Skeletal muscle tissue (tissue), 4 donors: ENCODE results near the gene S100A13. TPM values are rescaled to one million over a fixed set of nuclear protein-coding genes. Genes with fewer than 3 reads are reported as not detected.
A peak's percentile ranks its signal among the peaks of the same experiment; 100 is the strongest.
"Not testable (repeated sequence)": the region's sequence is repeated elsewhere in the genome, so short reads cannot be mapped to it uniquely, and the experiment has no call there.

Experiments
- H3K27ac ChIP-seq: one replicate; pipeline ENCODE4 v1.7.0; 2013; ENCODE audit warnings: mild to moderate bottlenecking, low read depth, low read length, inconsistent platforms
- H3K27me3 ChIP-seq, 3 donors: one replicate each; pipeline ENCODE4 v1.7.0; 2013; ENCODE audit warnings: low read length in 3 of 3; ENCODE audit not compliant: control insufficient read depth in 3 of 3, insufficient read depth in 3 of 3
- H3K36me3 ChIP-seq, 3 donors: one replicate each; pipeline ENCODE4 v1.7.0; 2013; ENCODE audit warnings: low read length in 3 of 3; ENCODE audit not compliant: control insufficient read depth in 3 of 3, insufficient read depth in 3 of 3
- H3K4me1 ChIP-seq, 3 donors: one replicate each; pipeline ENCODE4 v1.7.0; 2013; ENCODE audit warnings: low read length in 3 of 3, mild to moderate bottlenecking in 3 of 3; ENCODE audit not compliant: control insufficient read depth in 3 of 3, insufficient read depth in 3 of 3
- H3K4me3 ChIP-seq, 3 donors: one replicate each; pipeline ENCODE4 v1.7.0; 2013; ENCODE audit warnings: low read length in 3 of 3
- H3K9ac ChIP-seq, 3 donors: one replicate each; pipeline ENCODE4 v1.7.0; 2013; ENCODE audit warnings: low read length in 3 of 3, mild to moderate bottlenecking in 3 of 3, moderate library complexity in 2 of 3, low read depth in 1 of 3
- H3K9me3 ChIP-seq, 3 donors: one replicate each; pipeline ENCODE4 v1.7.0; 2013; ENCODE audit warnings: low read length in 3 of 3; ENCODE audit not compliant: control insufficient read depth in 3 of 3
- total RNA-seq: library from RNA; depleted of rRNA; stranded (reverse); fragments of >200 nt; gene quantifications from one replicate; pipeline ENCODE4 v1.2.3, GENCODE V29; 2014
- donor health status: Osteomylitis.

The S100A13 gene
- total RNA-seq, 1 donor from 2014 or later, result 55.3 TPM

DNA sequence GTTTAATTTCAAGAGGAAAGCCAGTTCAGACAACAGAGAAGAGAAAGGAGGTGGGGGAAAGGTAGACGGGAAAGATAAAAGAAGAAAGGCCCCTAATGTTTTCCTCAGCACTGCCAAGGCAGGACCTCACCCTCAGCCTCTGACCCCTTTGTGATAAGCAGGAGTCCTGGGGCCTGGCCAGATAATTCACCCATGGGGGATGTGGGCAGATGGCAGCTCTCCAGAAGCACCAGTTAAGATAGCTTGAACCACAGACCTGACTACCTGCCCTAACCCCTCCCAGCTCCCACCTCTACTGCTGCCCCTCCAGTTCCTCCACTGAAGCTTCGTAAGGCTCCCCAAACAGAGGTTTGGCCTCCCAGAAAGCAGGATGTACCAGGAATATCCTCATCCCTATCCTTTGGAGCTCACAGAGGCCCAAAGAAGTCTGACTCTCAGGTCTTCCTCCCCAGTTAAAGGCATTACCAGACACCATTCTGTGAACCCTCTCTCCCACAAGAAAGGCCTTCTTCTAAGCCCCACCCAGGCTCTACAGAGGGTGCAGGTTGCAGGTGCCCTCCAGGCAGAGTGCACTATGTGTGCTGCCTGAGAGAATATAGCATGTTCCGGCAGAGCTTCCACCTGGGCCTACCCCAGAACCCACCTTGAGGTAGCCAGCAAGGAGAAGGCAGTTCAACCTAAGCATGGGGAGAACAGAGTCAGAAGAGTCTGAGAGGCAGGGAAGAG, 22.0 kb upstream of the S100A13 start:
- Histone ChIP-seq H3K36me3 (peaks cover 14 to 19% (median 16%) of the 10 kb centered on the region in 3 donors), H3K27me3 (no peaks in the 10 kb centered on the region), H3K4me3 (peak overlapping the region in 1 of 3 donors; percentile 14), H3K4me1 (peaks cover 23 to 32% (median 23%) of the 10 kb centered on the region in 3 donors), H3K9ac (peak overlapping the region in 2 of 3 donors; percentile 44 to 55), H3K27ac (peak overlapping the region; percentile 38), H3K9me3 (no peaks in the 10 kb centered on the region)

DNA sequence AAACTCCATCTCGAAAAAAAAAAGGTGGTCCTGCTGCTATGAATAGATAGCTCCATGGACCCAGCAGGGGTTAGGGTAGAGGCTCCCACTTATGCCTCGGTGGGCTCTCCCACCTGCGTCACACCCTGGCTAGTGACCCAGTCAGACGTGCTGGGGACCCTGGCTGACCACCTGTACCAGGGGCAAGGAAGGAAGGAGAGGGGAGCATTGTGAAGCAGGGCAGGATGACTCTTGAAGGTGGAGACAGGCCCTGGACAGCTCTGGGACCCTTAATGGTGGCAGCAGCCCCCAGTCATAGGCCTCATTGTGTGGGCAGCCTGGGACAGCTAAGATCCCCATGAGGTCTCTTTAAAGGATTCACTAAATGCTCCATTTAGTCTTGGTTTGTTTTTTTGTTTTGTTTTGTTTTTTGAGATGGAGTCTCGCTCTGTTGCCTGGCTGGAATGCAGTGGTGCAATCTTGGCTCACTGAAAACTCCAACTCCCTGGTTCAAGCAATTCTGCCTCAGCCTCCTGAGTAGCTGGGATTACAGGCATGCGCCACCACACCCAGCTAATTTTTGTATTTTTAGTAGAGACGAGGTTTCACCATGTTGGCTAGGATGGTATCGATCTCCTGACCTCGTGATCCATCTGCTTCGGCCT, 20.8 kb upstream of the S100A13 start:
- no peaks in the 10 kb centered on the region for H3K9me3 ChIP-seq
- H3K9ac ChIP-seq, result peak overlapping the region in 1 of 3 donors; percentile 10
- no peaks in the 10 kb centered on the region for H3K27me3 ChIP-seq
- H3K4me1 ChIP-seq, result peaks cover 31 to 44% (median 32%) of the 10 kb centered on the region in 3 donors
- H3K36me3 ChIP-seq, result peaks cover 16 to 30% (median 17%) of the 10 kb centered on the region in 3 donors
- H3K4me3 ChIP-seq, result no peak overlapping the region
- no peak overlapping the region for H3K27ac ChIP-seq

DNA sequence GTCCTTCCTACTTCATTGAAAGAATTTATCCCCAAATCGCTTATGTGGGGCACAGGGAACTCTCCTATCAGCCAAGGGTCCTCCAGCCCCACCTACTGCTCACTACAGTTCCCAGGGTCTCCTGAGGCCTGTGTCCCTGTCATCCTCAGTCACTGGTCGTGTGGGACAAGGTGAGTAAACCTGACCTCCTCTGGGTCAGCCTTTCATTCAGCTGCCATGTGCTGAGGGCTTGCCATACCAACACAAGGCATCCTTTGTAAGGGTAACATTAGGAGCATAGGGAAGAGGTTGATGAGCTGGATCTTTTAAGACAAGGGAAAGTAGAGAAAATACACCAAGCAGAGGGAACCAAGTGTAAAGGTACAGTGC, 20.0 kb upstream of the S100A13 start:
- H3K4me1 ChIP-seq, result peaks cover 29 to 48% (median 31%) of the 10 kb centered on the region in 3 donors
- H3K9me3 ChIP-seq, result no peaks in the 10 kb centered on the region
- H3K27me3 ChIP-seq, result no peaks in the 10 kb centered on the region
- peak overlapping the region; percentile 7 for H3K27ac ChIP-seq
- peaks cover 22 to 38% (median 24%) of the 10 kb centered on the region in 3 donors for H3K36me3 ChIP-seq
- H3K9ac ChIP-seq, result no peak overlapping the region
- no peak overlapping the region for H3K4me3 ChIP-seq

DNA sequence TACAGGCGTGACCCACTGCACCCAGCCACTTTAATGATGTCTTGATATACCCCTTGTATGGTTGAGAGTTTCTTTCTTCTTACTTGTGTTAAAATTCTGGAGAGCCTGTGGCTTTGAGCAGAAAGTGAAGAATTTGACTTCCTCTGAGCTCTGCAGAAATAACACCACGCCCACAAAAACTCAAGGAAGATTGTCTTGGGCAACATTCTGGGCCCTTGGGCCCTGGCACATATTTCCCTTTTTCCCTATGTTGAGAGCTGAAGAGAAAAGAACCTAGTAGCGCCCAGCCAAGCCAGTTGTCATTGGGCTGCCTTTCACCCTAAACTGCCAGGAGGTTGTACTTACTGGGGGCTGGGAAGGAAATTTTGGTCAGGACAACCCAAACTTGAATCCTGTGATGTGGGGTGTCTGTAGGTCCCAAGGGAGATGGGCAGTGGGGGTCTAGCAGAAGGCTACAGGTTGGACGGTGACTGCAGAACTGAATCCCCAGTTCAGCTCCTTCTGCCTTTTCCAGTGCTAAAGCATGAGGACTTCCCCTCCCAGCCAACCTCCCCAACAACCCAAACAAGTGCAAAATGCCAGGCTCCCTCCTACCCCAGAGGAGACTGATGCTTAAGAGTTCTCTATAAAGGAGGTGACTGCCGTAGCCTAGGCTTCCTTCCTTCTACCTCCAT, 19.5 kb upstream of the S100A13 start:
- Histone ChIP-seq H3K9ac (no peak overlapping the region), H3K27ac (peak overlapping the region; percentile 7), H3K27me3 (no peaks in the 10 kb centered on the region), H3K9me3 (no peaks in the 10 kb centered on the region), H3K4me1 (peaks cover 31 to 53% (median 31%) of the 10 kb centered on the region in 3 donors), H3K4me3 (no peak overlapping the region), H3K36me3 (peaks cover 27 to 43% (median 29%) of the 10 kb centered on the region in 3 donors)

DNA sequence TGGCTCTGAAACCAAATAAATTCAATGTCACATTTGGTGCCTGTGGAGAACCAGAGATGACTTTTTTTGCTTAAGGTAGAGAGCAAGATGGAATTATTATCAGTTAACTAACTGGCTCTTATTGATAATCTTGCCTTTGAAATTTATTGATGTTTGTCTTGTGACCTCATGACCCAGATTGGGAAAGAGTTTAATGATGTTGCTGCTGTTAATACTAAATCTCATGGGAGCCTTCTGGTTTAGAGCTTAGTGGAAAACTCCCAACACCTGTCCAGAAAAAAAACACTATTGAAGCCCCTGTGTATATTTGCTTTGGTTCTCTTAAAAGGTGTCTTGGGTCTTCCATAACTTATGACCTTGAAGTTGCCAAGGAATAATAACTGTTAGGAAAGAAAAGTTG, 16.5 kb upstream of the S100A13 start:
- Histone ChIP-seq H3K36me3 (peaks cover 33 to 67% (median 45%) of the 10 kb centered on the region in 3 donors), H3K9me3 (no peaks in the 10 kb centered on the region), H3K4me3 (no peak overlapping the region), H3K27me3 (no peaks in the 10 kb centered on the region), H3K9ac (no peak overlapping the region), H3K27ac (peak overlapping the region; percentile 57), H3K4me1 (peaks cover 36 to 64% (median 45%) of the 10 kb centered on the region in 3 donors)

DNA sequence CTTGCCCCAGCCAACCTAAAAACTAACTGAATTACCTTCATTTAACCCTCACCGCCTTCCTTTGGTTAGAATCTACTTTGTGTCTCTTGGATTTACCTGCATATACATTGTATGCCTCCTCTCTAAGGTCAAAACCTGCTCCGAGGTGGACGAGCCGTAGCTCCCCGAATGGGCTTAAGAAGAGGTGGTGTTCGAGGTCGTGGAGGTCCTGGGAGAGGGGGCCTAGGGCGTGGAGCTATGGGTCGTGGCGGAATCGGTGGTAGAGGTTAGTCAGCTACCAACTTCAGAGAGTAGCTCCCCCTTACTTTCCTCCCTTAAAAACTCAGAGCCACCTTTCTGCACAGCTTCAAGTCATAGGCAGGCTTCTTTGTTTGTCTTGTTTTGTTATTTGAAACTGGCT, 15.8 kb upstream of the S100A13 start:
- Histone ChIP-seq H3K4me3 (no peak overlapping the region), H3K9ac (no peak overlapping the region), H3K9me3 (no peaks in the 10 kb centered on the region), H3K27me3 (no peaks in the 10 kb centered on the region), H3K27ac (peak overlapping the region; percentile 10), H3K4me1 (peaks cover 39 to 70% (median 50%) of the 10 kb centered on the region in 3 donors), H3K36me3 (peaks cover 35 to 71% (median 48%) of the 10 kb centered on the region in 3 donors)

DNA sequence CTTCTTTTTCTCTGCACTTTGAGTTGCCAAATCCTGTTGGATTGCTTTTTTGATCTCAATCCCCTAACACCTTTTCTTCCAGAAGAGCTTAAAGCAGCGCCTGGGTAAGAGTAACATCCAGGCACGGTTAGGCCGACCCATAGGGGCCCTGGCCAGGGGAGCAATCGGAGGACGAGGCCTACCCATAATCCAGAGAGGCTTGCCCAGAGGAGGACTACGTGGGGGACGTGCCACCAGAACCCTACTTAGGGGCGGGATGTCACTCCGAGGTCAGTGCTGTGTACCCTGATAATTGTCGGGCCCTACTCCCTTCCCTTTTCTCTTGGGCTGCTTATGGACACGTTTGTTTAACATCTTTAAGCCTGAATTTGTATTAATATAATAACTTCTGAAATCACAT, 14.9 kb upstream of the S100A13 start:
- H3K9me3 ChIP-seq, result no peaks in the 10 kb centered on the region
- no peaks in the 10 kb centered on the region for H3K27me3 ChIP-seq
- H3K27ac ChIP-seq, result peak overlapping the region; percentile 79
- no peak overlapping the region for H3K4me3 ChIP-seq
- peaks cover 40 to 78% (median 55%) of the 10 kb centered on the region in 3 donors for H3K36me3 ChIP-seq
- H3K4me1 ChIP-seq, result peaks cover 41 to 73% (median 54%) of the 10 kb centered on the region in 3 donors
- peak overlapping the region in 1 of 3 donors; percentile 52 for H3K9ac ChIP-seq

DNA sequence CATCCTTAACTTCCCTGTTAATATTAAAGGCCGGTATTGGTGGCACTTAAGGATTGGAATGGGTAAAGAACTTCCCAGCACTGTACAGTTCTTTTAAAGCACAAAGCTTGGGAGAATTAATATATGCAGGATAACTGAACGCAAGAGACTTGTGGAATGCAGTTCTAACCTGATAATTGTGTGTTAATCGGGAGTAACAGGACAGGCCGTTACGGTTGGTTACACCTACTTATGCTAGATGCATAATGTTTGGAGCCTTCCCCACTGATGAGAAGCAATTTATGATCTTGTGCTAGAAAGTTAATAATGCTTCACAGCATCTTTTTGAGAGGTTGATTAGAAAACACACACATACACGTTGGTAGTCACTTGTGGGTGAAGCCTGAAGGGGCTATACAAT, 13.6 kb upstream of the S100A13 start:
- peaks cover 52 to 82% (median 63%) of the 10 kb centered on the region in 3 donors for H3K4me1 ChIP-seq

DNA sequence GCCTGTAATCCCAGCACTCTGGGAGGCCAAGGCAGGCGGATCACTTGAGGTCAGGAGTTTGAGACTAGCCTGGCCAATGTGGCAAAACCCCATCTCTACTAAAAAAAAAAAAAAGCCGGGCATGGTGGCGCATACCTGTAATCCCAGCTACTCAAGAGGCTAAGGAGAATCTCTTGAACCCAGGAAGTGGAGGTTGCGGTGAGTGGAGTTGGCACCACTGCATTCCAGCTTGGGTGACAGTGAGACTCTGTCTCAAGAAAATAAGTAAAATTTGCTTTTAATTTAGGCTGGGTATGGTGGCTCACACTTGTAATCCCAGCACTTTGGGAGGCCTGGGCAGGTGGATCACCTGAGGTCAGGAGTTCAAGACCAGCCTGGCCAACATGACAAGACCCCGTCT, 12.9 kb upstream of the S100A13 start:
- peaks cover 33 to 77% (median 57%) of the 10 kb centered on the region in 3 donors for H3K36me3 ChIP-seq
- H3K4me3 ChIP-seq, H3K27me3 ChIP-seq, H3K9ac ChIP-seq, H3K9me3 ChIP-seq: not testable (repeated sequence)
- peak overlapping the region; percentile 79 for H3K27ac ChIP-seq
- peaks cover 55 to 83% (median 69%) of the 10 kb centered on the region in 3 donors for H3K4me1 ChIP-seq

More for the DNA sequence above, 13.6 kb upstream of the S100A13 start:
- Histone ChIP-seq H3K36me3 (peaks cover 39 to 83% (median 63%) of the 10 kb centered on the region in 3 donors), H3K4me3 (no peak overlapping the region), H3K27me3 (no peaks in the 10 kb centered on the region), H3K9me3 (no peaks in the 10 kb centered on the region), H3K9ac (peak overlapping the region in 1 of 3 donors; percentile 45), H3K27ac (peak overlapping the region; percentile 79)
